Cardiac fibroblast (primary cell): Measurements from ENCODE around the gene ITPR2.
A peak's percentile ranks its signal among the peaks of the same experiment; 100 is the strongest.

Experiments
- DNase-seq, 2 donors: peaks; one replicate each; pipeline versions ENCODE4 v3.0.0 to v3.0.0-alpha.2; 2010; ENCODE audit warnings: low read depth in 2 of 2
- H3K4me3 ChIP-seq, 2 donors: replicated peaks in 1 of 2; 1 replicate in 1 of 2; 2 replicates in 1 of 2; pipeline ENCODE4 v1.5.1; 2011; ENCODE audit warnings: low read depth in 2 of 2, low read length in 2 of 2, mild to moderate bottlenecking in 2 of 2, moderate library complexity in 1 of 2
- CTCF ChIP-seq: IDR thresholded peaks from one replicate; pipeline ENCODE4 v1.5.1; 2011; ENCODE audit warnings: low read depth, mild to moderate bottlenecking, low read length, inconsistent platforms

Gene ITPR2

GRCh38 chr12:26748741-26749431, 84.1 kb downstream of the ITPR2 start:
- peak; percentile 47 to 53 for DNase-seq
- no peak overlapping the region for H3K4me3 ChIP-seq

DNA sequence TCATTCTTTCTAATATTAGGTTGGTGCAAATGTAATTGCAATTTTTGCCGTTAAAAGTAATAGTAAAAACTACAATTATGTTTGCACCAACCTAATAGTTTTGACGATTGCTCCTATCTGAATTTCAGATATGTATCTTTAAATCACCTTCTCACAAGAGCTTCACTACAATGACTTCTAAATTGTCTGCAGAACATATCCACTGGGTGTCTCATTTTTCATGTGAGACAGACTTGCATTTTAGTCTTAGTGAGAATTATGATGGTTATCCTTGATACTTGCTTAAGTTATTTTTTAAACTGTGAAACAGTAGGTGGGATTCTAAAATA, 84.6 kb downstream of the ITPR2 start:
- no peak for TF ChIP-seq CTCF
- no peak overlapping the region for H3K4me3 ChIP-seq

More at GRCh38 chr12:26748741-26749431, 84.1 kb downstream of the ITPR2 start:
- TF ChIP-seq CTCF: no peak

DNA sequence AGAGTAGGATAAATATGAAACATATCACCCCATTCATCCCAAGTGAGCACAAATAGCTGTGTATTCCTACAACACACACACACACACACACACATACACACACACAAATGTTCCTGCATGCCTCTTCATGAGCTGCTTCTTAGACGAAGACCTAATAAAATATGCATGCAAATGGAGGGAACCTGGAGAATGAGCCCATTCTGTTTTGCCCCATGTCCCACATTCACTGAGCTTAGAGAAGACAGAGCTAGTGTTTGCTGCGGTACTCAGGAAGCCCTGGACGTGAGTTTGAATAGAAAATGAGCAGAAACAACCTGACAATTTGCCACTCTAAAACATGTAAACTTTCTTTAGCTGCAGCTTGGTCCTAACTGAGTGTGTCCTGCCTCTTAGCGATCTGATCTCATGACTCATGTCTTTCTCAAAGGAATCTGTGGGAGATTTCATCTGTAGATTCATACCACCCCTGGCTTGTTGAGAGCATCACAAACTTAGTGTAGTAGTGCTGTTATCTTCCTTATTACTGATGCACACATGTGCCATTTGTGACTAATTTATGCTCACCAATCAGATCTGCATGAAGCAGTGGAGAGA, 86.8 kb downstream of the ITPR2 start:
- H3K4me3 ChIP-seq: no peak overlapping the region
- DNase-seq: peak; percentile 37 to 80
- TF ChIP-seq CTCF: no peak

More for the DNA sequence above, 84.6 kb downstream of the ITPR2 start:
- no peak for DNase-seq

DNA sequence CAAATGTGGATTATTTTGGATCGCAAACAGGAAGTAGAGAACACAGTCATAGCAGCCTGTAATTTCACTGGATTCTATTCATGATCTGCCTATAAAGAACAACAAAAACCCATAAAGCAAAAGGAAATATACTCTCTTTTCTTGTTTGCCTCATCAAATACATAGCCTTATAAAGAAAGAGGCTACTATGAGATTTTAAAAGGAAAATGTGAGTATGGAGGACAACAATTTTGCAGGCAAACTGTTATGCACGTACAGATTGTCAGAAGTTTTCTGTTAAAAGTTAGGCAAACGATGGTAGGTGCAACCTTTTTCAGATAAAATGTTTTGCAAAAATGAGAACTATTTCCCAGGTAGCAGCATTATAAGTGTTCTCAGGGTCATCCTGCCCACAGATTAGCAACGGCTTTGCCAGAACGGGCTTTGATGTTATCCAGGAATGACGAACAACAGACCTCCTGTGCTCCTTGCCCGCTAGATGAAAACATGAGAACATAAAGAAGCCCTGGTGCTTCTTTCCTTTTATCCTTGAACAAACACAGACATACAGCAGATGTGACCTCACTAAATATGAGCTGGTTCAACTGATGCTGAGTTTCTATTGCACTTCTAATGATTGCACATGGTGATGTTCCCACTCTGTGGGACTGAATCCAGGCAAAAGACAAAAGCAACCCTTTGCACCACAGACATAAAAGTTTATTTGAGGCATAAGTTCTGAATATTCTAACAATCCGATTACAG, 88.1 kb downstream of the ITPR2 start:
- H3K4me3 ChIP-seq: no peak overlapping the region
- no peak for TF ChIP-seq CTCF

DNA sequence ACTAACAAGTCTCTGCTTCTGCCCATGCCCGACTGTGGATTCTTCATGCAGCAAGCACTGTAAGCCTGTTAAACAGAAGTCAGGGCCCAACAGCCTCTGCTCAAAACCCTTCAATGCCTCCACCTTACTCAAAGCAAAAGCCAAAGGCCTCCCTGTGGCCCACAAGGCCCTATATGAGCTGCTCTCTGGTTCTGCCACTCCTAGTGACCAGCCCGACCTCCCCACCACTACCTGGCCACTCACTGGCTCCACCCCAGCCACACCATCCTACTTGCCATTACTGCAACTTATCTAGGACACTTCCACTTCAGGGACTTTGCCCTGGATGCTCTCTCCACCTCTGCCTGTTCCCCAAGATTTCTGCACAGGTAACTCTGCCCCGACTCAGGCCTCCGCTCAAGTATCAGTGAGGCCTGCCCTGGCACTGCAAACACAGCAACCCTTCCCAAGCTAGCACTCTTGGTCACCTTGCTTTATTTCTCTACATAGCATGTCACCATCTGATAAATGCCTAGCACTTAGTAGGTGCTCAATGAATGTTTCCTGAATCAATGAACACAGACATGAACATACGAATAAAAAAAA, 88.9 kb downstream of the ITPR2 start:
- no peak for TF ChIP-seq CTCF
- H3K4me3 ChIP-seq: no peak overlapping the region

More for the DNA sequence above, 88.1 kb downstream of the ITPR2 start:
- peak in 1 of 2 donors; percentile 16 for DNase-seq

DNA sequence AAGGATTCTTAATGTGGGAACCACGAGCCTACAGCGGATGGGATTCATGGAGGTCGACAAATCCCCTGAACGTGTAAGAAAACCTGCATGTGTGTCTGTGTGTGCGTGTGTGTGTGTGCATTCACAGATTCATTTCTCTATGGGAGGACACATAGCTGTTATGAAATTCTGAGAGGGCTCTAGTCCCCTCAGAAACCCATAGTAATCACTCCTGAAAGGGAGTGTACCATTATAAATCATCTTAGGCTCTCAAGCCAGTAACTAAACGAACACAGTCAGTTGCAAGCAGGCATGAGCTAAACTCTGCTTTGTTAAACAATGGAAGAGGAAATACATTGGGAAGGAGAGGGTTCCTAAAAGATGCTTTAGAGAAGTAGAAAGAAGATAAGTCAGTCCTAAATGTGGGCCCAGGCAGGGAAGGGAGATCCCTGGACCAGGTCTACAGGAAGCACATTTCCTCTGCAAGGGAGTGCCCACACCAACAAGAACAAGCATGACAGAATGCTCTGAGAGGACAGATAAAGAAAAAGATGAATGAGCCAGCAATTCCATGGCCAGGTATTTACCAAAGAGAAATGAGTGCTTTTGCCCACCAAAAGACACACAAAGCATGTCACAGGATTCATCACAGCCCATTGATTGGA, 91.3 kb downstream of the ITPR2 start:
- H3K4me3 ChIP-seq: no peak overlapping the region
- no peak for TF ChIP-seq CTCF

More for the DNA sequence above, 88.9 kb downstream of the ITPR2 start:
- DNase-seq: no peak

More for the DNA sequence above, 91.3 kb downstream of the ITPR2 start:
- no peak for DNase-seq
